HTERT RPE-1 (cell line): ENCODE data around the gene KDR.

Source experiments
- in situ Hi-C: fragments of 300-500 bp; cut with MboI; formaldehyde crosslinking; loops from 4 replicates; pipeline ENCODE4 v1.14.3; 2020; ENCODE audit warnings: low sequenced_read_pairs

Gene KDR

GRCh38 chr4:55031158-55031557 lies 94.2 kb downstream of the KDR start:
- in situ Hi-C loops: no loop called here

DNA sequence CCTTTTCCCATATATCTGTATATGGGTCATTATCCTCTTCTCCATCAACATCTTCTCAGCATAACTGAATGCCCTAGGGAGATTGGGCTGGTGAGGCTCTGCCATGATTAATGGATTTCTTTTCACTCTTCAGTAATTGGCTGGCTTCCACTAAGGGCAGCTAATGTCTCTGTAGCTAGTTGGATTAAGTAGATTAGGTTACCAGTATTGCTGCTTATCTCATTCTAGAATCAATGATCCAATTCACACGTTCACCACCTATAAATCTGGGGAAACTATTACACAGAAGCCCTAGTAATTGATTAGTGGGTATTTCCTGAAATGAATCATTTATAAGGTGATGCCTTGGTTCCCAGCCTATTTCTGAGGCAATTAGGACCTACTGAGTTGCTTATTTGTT lies 94.8 kb downstream of the KDR start:
- in situ Hi-C loops: no loop called here

GRCh38 chr4:55029821-55030503 lies 95.4 kb downstream of the KDR start:
- in situ Hi-C loops: no loop called here

DNA sequence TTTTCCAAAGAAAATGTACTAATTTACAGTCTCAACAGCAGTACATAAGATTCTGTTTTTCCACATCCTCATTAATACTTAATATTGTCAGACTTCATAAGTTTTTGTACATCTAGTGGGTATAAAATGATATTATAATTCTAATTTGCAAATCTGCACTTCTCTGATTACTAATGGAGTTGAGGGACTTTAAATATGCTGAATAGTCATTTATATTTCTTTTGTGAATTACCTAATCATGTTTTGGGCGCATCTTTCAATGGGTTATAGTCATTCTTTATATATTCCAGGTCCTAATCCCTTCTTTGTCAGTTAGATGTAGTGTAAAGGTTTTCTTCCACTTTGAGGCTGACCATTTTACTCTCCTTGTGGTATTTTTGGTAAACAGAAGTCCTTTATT lies 96.1 kb downstream of the KDR start:
- in situ Hi-C loops: no loop called here
